Left hindlimb (tissue), 1 donor: Measurements from ENCODE around the gene ZFYVE28.

Experiments used
- DNase-seq: peaks from one replicate; pipeline ENCODE4 v3.0.0-alpha.2; 2018

ZFYVE28 gene

DNA sequence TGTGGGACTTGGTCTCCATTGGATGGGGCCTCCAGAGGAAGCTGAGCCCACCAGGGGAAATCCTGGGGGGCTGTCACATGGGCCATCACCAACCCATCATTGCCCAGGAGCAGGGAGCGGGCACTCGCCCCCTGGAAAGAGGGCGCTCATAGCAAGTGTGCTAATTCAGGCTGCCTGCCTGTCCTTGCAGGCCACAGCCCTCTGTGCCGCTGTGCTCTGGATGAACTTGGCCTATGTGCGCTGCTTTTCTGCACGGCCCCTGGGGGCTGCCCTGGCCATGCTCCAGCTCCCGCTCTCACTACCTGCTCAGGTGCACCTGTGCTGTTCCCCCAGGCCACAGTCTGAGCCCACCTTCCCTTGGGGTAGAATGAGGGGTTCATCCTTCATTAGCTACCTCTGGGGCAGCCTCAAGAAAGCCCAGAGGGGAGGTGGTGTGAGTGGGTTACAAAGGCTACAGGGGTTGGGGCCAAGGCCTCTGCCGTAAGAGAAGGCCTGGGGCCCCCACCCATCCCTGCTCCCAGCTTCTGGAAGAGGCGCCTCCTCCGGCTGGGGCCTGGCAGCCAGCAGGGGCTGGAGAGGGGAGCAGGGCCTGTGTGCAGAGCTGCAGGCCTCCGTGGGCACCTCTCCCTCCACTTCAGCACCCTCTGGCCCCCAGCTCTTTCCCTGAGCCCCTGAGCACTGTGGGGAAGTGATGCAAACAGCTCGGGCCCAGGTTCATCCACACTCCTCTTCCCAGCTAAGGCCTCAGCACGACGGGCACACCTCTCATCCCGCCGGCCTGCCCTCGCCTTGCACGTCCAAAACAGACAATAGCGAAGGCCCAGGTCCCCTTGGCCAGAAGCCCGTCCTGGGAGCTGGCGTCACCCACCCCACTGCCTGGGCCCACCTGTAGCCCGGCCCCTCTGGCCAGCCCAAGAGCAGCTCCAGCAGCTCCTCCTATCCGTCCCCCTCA is 9.2 kb upstream of the ZFYVE28 start:
- no peak for DNase-seq

DNA sequence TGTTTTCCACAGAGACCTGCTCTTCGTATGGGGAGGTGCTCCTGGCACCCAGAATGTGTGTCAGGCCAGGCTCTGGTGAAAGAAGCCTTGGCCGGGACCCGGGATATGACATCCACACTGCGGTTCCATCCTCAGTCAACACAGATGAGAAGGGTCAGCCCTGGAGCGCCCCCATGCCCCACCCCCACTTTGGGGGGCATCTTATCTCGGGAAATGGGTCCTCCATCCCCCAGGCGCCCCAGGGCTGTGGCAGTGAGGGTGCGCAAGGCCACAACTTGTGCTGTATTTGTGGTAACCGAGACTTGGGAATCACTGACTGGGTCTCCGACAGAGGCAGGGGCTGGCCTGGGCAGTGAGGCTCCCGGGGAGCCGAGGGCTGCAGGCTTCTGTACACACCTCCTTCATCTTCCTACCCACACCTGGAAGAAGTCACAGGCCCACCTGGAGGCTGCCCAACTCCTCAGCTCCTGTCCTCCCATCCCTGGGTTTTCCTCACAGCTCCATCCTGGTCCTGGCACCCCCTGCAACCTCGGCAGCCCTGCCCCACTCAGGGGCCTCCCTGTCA is 8.3 kb upstream of the ZFYVE28 start:
- DNase-seq: no peak

DNA sequence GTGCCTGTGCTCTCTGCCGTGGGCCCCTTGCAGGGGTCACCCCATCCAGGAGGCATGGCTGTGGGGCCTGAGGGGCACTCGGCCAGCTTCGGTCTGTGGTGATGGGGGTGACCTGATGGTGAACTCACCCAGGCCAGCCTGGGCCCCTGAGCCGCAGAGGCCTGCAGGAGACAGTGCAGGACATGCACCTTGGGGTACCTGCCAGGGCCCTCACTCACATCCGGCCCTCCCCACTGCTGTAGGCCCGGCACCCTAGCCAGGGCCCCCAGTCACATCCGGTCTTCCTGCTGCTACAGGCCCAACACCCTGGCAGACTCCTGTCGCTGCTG is 7.6 kb upstream of the ZFYVE28 start:
- no peak for DNase-seq

DNA sequence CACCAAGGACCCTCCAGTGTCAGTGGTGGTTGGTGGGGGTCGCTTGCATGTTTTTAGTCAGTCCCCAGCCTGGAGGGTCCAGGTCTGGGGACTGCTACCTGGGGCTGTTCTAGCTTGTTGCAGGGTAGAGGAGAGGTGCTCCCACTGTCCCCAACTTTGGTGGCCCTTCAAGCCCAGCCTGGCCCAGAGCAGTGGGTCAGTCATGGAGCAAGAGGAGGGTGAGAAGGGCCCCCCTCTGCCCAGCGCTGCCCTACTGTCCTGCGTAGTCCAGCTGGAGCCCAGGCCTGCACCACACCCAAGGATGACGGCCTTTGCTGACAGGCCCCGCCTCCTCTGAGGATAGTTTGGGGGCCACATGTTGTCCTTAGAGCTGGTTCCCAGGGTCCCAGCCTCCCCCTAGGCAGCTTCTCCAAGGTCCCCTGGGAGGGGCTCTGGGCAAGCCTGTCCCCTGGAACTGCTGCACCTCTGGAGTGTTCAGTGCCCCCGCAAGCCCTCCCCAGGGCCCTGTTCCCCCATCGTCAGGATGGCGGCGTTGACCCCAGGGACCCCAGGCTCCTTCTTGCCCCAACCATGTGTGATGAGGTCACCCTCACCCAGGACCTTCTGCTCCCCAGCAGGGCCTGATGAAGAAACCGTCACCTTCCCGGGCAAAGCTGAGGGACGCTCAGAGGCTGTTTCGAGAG is 7.1 kb upstream of the ZFYVE28 start:
- no peak for DNase-seq

DNA sequence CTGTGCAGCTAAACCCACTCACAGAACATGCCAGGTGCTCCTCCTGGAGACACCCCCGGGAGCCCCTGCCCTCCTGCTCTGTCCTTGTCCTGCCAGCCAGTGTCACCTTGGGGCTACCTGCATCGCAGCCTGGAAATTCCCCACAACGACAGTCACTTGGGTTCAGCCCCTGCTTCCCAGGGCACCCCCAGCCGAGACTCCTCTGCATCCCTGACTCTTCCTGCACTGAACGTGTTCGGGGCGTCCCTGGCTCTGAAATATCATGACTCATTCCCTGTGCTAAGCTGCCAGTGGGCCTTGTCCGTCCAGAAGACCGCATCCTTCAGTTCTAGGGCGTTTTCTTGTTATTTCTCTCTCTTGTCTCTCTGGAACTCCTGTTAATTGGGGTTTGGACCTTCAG is 6.1 kb upstream of the ZFYVE28 start:
- no peak for DNase-seq

DNA sequence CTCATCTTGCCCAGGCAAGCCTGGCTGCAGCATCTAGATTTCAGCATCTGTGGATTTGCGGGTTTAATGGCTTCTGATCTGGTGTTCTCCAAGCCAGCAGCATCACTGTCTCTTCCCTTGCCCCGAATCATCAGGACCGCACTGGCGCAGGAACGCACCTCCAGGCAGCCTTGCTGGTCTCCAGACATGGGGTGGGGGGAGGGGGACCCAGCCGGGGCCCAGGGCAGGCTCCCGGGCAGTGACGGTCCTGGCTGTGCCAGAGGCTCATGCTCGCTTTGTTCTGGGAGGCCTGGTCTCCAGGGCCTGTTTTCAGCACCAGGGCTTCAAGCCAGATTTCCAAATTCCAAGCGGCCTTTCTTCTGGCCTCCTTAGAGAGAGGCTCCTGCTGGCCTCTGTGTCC is 5.2 kb upstream of the ZFYVE28 start:
- DNase-seq: no peak

DNA sequence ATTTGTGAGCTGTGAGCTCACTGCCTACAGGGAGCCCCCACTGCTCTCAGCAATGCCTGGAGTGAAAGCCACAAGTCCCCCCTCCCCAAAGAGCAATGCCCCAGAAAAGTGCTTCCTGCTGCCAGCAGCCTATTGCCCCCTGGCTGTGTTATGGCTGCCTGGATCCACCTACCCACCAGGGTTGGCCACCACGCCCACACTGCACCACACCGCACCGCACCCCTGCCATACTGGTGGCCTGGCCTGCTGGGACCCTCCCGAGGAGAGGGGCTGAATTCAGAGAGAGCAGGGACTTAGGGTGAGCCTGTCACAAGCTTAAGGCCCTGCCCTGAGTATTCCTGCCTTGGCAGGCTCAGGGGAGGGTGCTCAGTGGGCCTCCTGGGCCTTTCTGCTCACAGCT is 4.6 kb upstream of the ZFYVE28 start:
- no peak for DNase-seq

DNA sequence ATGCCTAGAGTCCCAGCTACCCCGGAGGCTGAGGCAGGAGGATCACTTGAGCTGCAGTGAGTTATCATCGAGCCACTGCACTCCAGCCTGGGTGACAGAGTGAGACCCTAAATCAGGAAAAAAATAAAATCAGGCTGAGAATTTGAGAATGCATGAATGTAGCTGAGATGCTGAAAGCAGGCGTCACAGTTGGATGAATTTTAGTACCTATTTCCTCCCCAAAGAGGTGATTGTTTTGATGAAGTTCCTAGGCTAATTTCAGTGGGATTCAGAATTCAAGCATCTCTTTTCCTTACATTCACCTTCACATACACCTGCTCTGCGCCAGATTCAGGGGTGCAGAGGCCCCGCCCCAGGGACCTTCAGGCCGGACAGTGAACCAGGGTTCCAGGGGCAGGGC is 3.5 kb upstream of the ZFYVE28 start:
- no peak for DNase-seq

DNA sequence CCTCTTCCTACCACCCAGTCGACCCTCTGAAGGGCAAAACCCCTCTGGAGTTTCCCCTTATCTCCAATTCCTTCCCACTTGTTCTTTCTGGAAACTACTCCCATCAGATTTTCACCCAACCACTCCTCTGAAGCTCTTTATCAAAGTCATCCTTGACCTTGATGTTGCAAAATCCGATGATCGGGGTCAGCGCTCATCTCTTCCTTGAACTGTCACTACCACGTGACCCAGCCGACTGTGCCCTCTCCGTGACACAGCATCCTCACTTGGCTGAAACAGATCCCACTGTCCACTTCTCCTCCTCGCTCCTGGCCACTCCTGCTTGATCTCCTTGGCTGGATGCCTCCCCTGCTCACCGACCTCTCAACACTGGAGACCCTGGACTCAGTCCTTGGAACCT is 1.4 kb upstream of the ZFYVE28 start:
- DNase-seq: no peak

DNA sequence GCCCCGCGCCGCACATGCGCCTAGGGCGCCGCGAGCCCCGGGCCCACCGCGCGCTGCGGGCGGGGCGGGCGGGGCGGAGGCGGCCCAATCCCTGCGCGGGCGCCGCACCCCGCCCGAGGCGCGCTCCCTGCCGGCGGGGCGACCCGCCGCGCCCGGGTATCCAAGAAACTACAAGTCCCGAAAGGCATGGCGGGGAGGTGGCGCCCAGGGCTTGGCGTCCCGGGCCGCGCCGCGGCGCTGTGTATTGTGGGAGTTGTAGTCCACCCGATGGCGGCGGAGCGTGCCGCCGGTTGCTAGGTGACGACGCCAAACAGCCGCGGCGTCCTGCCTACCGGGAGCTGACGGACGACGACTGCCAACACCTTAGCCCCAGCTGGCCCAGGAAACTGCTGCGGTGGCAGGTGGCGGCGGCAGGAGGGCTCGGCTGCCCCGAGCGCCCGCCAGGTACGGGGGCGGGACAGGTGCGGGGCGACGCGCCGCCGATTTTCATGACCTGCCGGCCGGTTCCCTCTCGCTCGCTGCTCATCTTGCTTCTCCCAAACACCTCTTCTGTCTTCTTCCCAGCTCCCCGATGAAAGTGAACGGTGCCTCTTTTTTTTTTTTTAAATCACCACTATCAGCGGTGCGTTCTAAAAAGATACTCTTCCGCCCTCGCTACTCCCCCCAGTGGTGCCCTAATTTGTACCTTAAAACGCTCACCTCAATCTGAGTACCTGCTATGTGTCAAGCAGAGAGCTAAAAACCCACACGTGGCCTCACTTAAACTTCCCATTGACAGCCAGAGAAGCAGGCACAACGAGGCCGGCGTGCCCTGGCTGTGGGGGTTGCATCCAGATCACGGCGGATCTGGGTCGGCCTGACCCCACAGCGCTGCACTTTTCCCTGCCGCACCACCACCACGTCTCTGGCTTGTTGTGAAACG is 466 bp upstream of the ZFYVE28 start, which contains the start of gene CFAP99:
TSS of gene CFAP99 (plus strand) at position 306 of the 922 bp plus-strand sequence.
- DNase-seq: peak; percentile 94

DNA sequence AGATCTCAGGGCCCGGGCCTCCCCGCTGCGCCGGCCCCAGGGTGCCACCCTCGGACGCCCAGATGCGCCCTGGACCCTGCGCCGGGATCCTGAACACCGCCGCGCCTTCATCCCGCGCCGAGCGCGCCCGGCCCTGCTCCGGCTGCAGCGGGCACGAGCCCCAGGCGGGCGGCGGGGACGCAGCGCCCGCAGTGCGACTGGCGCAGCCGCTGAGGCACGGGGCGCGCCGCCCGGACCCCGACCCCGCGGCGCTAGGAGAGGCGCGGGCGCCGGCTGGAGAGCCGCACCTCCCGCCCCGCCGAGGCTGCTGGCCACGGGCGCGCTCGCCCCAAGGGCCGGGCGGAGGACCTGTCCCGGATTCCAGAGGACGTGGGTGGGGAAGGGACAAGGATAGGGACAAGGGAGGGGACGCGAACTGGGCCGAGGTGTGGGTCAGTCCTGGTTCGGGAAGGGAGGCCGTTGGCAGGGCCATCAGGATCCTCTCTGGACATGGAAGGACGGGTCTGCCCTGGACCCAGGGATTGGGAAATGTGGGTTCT is 1.1 kb downstream of the ZFYVE28 start:
- no peak for DNase-seq

DNA sequence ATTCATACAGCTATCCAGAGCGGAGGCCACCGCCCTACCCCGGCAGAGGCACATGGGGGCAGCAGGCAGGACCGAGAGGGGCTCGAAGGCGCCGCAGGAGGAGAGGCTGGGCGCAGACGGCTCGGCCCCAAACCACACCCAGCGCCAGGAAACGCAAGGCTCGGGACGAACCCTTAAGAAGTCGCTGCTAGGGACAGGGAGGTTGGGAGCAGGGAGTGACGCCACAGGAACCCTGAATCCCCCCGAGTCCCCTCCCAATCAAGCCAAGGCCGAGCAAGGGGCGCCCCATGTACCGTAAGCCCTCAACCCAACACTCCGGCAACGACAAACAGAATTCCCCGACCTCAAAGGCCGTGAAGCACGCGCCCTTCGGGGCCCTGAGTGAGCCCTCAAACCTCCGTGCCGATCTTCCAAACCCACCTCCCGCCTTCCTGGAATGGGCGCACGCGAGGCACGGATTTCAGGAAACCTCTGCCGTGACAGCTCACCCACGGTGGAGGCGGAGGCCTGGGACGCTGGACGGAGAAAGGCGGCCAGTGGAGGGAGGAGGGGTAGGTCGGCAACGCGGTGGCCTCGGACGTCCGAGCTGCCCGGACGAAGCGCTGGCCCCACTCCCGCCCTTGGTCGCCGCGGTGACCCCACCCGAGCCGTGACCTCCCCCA is 1.8 kb downstream of the ZFYVE28 start:
- no peak for DNase-seq

DNA sequence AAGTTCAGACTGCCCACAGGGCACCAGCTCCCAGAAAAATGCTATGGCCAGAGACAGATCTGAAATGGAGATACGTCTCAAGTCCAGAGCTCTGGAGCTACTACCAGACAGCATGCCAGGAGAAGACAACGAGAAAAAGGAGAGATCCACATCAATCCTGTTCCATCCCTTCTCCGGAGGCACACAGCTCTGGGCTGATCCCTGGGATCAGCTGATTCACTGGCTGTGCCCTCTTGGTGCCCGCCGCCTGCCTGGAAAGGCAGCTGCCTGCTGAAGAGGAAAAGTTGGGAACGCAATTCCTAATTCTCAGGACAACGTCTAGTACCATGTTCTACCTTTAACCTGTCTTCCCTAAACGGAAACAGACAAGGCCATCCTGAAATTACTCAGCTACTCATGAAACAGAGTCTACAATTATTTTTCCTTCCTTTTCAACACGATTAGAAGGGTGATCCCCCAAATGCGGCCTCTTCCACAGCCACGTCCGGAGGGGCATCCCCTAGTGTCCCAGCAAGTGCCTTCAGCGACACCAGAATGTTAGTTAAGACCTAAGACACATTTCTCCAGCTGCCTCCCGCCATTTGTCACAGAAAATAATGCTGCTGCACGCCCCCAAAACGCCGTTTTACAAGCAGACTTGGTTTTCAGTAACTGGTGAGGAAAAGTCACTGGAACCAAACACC is 2.4 kb downstream of the ZFYVE28 start:
- no peak for DNase-seq

DNA sequence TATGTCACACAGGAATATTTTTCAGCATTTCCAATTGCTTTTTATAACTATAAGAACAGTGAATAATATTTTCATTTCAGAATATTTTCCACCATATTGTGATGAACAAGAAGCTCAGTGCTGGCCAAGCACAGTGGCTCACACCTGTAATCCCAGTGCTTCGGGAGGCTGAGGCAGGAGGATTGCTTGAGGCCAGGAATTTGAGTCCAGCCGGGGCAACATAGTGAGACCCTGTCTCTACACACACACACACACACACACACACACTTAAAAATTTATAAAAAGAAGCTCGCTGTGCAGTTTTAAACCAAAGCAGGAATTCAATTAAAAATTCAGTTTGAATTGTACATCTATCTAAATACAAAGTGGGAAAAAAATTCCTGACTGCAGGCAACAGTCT is 3.2 kb downstream of the ZFYVE28 start:
- DNase-seq: no peak

DNA sequence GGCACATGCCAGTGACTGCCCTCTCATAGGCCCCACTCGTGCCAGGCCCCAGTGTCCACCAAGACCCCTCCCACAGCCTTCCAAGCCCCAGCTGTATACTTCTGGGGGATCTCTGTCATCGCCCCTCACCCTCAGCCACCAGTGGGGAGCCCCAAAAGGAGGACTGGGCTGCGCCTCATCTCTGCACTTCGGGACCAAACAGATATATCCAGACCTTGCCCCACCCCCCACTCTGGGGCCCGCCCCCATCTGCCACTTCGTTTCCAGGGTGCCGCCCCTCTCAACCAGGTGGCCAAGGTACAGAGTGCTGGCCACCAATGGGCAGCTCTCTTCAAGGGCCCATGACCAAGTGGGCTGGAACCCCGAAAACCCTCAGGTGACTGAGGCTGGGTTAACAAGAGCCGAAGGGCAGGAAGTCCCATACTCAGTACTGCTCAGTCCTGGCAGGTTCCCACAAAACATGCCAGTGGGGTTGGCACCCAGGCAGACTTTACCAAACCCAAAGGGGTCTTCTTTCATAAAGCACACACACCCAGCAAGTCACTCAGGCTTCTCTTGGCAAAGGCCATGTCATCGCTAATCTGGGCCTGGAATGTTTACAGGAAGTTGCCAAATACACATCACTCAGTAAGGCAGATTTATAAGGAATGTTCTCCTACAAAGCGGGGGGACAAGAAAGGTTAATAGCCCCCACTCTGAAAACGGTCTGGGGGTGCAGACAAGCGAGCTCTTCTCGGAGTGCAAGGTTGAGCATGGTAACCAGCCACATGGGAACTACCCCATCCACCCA is 4.4 kb downstream of the ZFYVE28 start:
- DNase-seq: no peak

DNA sequence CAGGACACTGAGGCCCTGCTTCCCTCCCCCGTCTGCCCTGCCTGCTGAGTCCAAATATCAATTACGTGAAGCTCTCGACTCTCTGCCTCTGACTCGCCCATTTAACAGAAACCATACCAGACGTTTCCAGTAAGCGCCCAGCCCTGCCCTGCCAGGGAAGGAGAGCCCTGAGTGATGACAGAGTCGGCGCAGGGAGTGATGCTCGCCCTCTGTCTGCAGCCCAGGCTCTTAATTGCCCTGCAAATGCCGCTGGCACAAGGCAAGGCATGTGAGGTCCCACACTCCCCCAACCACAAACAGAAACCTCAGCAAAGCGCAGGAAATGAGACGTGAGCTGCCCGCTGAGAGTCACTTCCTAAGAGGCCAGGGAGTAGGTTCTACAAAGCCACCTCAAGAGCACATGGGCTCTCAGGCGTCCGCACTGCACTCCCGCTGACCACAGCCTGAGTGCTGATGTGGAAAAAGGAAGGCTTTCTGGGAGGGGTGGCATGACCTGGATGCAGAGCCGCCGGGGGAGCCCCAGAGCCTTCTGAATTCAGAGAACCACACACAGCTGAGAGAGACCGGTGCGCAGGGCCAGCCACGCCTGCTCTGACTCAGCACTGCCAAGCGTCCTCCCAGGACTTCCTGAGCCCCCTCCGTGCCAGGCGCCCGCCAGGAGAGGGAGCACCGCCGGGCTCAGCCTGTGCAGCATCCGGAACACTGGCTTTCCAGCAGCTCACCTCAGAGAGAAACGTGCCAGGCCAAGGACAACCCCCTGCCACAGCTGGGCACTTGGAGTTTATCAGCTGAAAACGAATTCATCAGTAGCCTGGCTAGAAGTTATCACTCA is 5.3 kb downstream of the ZFYVE28 start:
- peak; percentile 85 for DNase-seq

DNA sequence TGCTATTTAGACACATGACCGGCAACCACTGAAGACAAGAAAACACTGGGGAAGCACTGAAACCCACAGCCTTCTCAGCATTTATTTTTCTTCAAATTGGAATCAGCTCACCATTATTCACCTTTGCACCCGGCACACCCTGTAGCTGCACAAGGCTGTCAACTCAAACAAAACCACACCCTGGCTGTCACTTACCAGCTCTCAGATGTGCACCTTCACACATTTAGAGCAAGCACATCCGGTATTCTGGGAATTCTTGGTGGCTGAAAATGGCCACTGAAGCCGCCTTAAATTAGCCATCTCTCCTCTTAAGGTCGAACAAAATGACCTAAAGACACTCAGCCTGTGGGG is 5.9 kb downstream of the ZFYVE28 start:
- no peak for DNase-seq

DNA sequence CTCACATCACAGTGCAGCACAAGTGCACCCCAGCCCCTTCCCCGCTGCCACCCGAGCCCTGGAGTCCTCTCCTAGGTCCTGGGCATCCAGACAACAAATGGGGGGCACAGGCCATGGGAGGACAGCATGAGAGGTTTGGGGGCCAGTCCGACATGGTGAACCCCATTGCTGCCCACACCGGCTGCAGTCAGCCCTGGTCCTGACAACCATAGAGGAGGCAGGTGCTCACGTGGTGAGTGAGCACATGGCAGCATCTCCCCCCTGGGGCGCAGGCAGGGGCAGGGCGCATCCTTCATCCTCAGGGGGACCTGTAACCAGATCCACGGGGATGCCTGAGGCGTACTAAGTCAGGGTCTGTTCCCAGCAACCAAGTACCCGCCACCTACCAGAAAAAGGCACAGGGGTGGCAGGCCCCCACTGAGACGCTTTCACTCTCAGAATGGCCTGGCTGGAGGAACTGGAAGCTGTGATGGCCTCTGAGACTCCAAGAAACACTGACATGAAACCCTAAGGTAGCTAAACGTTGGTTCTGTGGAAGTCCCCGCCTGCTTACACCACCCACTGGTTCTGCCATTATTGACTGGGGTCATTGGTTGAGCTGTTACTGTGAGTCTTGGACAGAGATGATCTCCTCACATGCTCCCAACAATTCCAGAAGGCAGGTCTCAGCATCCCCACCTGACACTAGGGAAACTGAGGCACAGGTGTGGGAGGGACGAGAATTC is 6.5 kb downstream of the ZFYVE28 start:
- DNase-seq: no peak

DNA sequence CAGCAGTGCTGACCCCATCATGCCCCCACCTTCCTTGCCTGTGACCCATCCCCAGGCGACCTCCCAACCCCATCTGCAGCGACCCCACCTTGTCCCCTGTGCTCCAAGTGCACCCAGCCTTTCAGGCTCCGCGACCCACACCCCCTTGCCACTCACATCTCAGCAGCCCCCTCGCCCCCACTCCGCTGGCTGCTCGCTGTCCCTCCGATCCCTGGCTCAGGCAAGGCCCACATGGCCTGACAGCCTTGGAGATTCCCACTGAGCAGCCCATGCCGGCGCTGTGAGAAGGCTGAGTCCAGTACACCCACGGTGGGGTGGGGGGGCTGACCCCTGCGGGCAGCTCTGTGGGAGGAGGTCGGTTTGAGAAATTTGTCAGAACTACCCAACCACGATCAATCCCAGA is 9.1 kb downstream of the ZFYVE28 start:
- no peak for DNase-seq
